GM18873 (cell line): ENCODE data around the gene BFAR.
"Not testable (repeated sequence)": the region's sequence is repeated elsewhere in the genome, so short reads cannot be mapped to it uniquely, and the experiment has no call there.

Experiments used
- ATAC-seq: cut with Tn5 transposase; IDR thresholded peaks from one replicate; pipeline ENCODE4 v1.9.1; 2021; ENCODE audit warnings: mild to moderate bottlenecking, moderate library complexity, moderate number of reproducible peaks; ENCODE audit not compliant: unreplicated experiment, low FRiP score

The BFAR gene

GRCh38 chr16:14685870-14686793 lies 53.4 kb downstream of the BFAR start:
- ATAC-seq, result not testable (repeated sequence)

- ATAC-seq, result not testable (repeated sequence)
These were observed 61.4 kb downstream of the BFAR start, which contains the start of gene PLA2G10 for GRCh38 chr16:14694129-14694528. Gene PLA2G10 (minus strand): TSS chr16:14694308. CDS start chr16:14694229, 79 bp downstream.

GRCh38 chr16:14701859-14702258 lies 69.1 kb downstream of the BFAR start:
- ATAC-seq, result not testable (repeated sequence)

- ATAC-seq, result not testable (repeated sequence)
These were observed 69.9 kb downstream of the BFAR start for GRCh38 chr16:14702672-14703071.

GRCh38 chr16:14703156-14704011 lies 70.6 kb downstream of the BFAR start, which contains the start of gene NPIPA3:
Gene NPIPA3 (plus strand): TSS chr16:14703411. CDS start chr16:14708944, 5,533 bp downstream.
- peak; percentile 94 for ATAC-seq
